OCI-LY7 (cell line): ENCODE measurements around the gene SLC19A1. TPM values are rescaled to one million over a fixed set of nuclear protein-coding genes. Genes with fewer than 3 reads are reported as not detected.

Source experiments
- BruUV-seq: library from RNA; stranded (reverse); fragments of 400-500 nt; replicated peaks from 2 replicates; lab custom pipeline; 2021; lab: Mats Ljungman, UMichigan
- CTCF ChIA-PET: fragments of 300-600 bp; sonication (Branson Sonifier 250); formaldehyde crosslinking; loops from one replicate; lab custom pipeline; 2022; ENCODE audit warnings: antibody characterized with exemption; ENCODE audit not compliant: unreplicated experiment; lab: Charles Lee
- POLR2A ChIA-PET: fragments of 300-600 bp; sonication (Branson Sonifier 250); formaldehyde crosslinking; loops from one replicate; lab custom pipeline; 2022; ENCODE audit warnings: antibody characterized with exemption; lab: Charles Lee
- DNase-seq: peaks from one replicate; pipeline ENCODE4 v3.0.0-alpha.2; 2015; ENCODE audit warnings: low spot score
- H2AFZ ChIP-seq: fragments of 200-600 bp; sonication (generic), shearing (Covaris generic); 2 replicates; pipeline ENCODE4 v1.6.1; 2014; ENCODE audit warnings: mild to moderate bottlenecking, antibody characterized with exemption, low read length, moderate library complexity
- H3K27ac ChIP-seq: fragments of 200-600 bp; sonication (generic); 2 replicates; pipeline ENCODE4 v1.5.1; 2014; ENCODE audit warnings: mixed run types, low read depth, mild to moderate bottlenecking, moderate library complexity, low read length, inconsistent platforms; ENCODE audit not compliant: poor library complexity, severe bottlenecking
- H3K36me3 ChIP-seq: fragments of 200-600 bp; sonication (generic); 2 replicates; pipeline ENCODE4 v1.6.1; 2014; ENCODE audit warnings: mild to moderate bottlenecking, antibody characterized with exemption, low read length, moderate library complexity, mixed read lengths; ENCODE audit not compliant: insufficient read depth
- H3K4me1 ChIP-seq: fragments of 200-600 bp; sonication (generic); 2 replicates; pipeline ENCODE4 v1.5.1; 2014; ENCODE audit warnings: mild to moderate bottlenecking, low read length; ENCODE audit not compliant: insufficient read depth, poor library complexity, severe bottlenecking
- H3K4me2 ChIP-seq: fragments of 200-600 bp; sonication (generic); 2 replicates; pipeline ENCODE4 v1.6.1; 2014; ENCODE audit warnings: mild to moderate bottlenecking, low read length
- H3K4me3 ChIP-seq: fragments of 200-600 bp; sonication (generic); 2 replicates; pipeline ENCODE4 v1.5.1; 2014; ENCODE audit warnings: mild to moderate bottlenecking, low read depth, low read length; ENCODE audit not compliant: poor library complexity, severe bottlenecking
- H3K79me2 ChIP-seq: fragments of 200-600 bp; sonication (generic); 2 replicates; pipeline ENCODE4 v1.6.1; 2016; ENCODE audit warnings: low read depth, mild to moderate bottlenecking, low read length, moderate library complexity, mixed read lengths; ENCODE audit not compliant: insufficient read depth
- H3K9me2 ChIP-seq: fragments of 200-600 bp; sonication (generic); 2 replicates; pipeline ENCODE4 v1.6.1; 2016; ENCODE audit warnings: mild to moderate bottlenecking, low read length, mixed read lengths; ENCODE audit not compliant: insufficient read depth
- H3K9me3 ChIP-seq: fragments of 200-600 bp; sonication (generic); 2 replicates; pipeline ENCODE4 v1.6.1; 2014; ENCODE audit warnings: mild to moderate bottlenecking, mixed run types, low read length, mixed read lengths
- H4K20me1 ChIP-seq: fragments of 200-600 bp; sonication (generic); 2 replicates; pipeline ENCODE4 v1.6.1; 2014; ENCODE audit warnings: mild to moderate bottlenecking, antibody characterized with exemption, low read length, moderate library complexity, mixed read lengths; ENCODE audit not compliant: insufficient read depth
- CTCF ChIP-seq: fragments of 200-600 bp; sonication (generic); conservative IDR thresholded peaks from 2 replicates; pipeline ENCODE4 v1.5.1; 2014; ENCODE audit warnings: mild to moderate bottlenecking, antibody characterized with exemption, low read length, moderate library complexity, mixed read lengths
- EZH2phosphoT487 ChIP-seq: fragments of 200-600 bp; sonication (generic); IDR thresholded peaks from 2 replicates; pipeline ENCODE4 v1.6.1; 2018; ENCODE audit warnings: low read depth, borderline replicate concordance, mild to moderate bottlenecking, mixed run types, antibody characterized with exemption, low read length, moderate library complexity, mixed read lengths
- intact Hi-C: fragments of 100-400 bp; cut with micrococcal nuclease; formaldehyde crosslinking; loops from one replicate; pipeline ENCODE4 v1.10.0; 2022; ENCODE audit not compliant: unreplicated experiment
- total RNA-seq, 2 experiments: library from RNA; depleted of rRNA in 1 of 2; stranded (reverse); fragments of >200 nt in 1 of 2; shearing (Covaris generic) in 1 of 2; gene quantifications; 2 replicates each; pipeline ENCODE4 v1.2.3, GENCODE V29; 2014 to 2022

SLC19A1 gene
- total RNA-seq, 2 experiments from 2014 or later = 17.9 to 41.2 TPM

GRCh38 chr21:45556645-45557615 is 14.7 kb upstream of the SLC19A1 start:
- no peaks in the 10 kb centered on the region for H3K9me3 ChIP-seq
- H4K20me1 ChIP-seq = no peaks in the 10 kb centered on the region
- H3K9me2 ChIP-seq = no peaks in the 10 kb centered on the region
- H3K27ac ChIP-seq = no peak overlapping the region
- peaks cover 11% of the 10 kb centered on the region for H3K4me1 ChIP-seq
- DNase-seq = no peak
- TF ChIP-seq CTCF = no peak
- no peak for TF ChIP-seq EZH2phosphoT487
- no TSS peak for BruUV-seq
- H3K36me3 ChIP-seq = no peaks in the 10 kb centered on the region
- no peak overlapping the region for H3K4me3 ChIP-seq
- CTCF ChIA-PET = interaction anchor here (1.3 kb wide), 1 partner anchor 39 kb away, joined by 4 read pairs; no protein-coding TSS in a partner anchor
- H2AFZ ChIP-seq = no peak overlapping the region
- H3K4me2 ChIP-seq = no peak overlapping the region
- H3K79me2 ChIP-seq = no peaks in the 10 kb centered on the region
- POLR2A ChIA-PET = no interaction called here
- intact Hi-C loops = loop anchor here (1.0 to 5.0 kb wide), 3 partner anchors 39 to 263 kb away; partner anchors contain the start of gene PCBP3

GRCh38 chr21:45556302-45556644 is 14.0 kb upstream of the SLC19A1 start:
- Histone ChIP-seq H3K79me2 (no peaks in the 10 kb centered on the region), H3K4me2 (no peak overlapping the region), H3K4me3 (no peak overlapping the region), H2AFZ (no peak overlapping the region), H3K36me3 (no peaks in the 10 kb centered on the region), H4K20me1 (no peaks in the 10 kb centered on the region), H3K4me1 (peaks cover 14% of the 10 kb centered on the region), H3K9me2 (no peaks in the 10 kb centered on the region), H3K9me3 (no peaks in the 10 kb centered on the region), H3K27ac (no peak overlapping the region)
- DNase-seq = no peak
- ChIA-PET POLR2A (no interaction called here), CTCF (interaction anchor here (1.3 kb wide), 1 partner anchor 40 kb away, joined by 4 read pairs; no protein-coding TSS in a partner anchor)
- BruUV-seq = no TSS peak
- TF ChIP-seq EZH2phosphoT487 = no peak
- TF ChIP-seq CTCF = peak; percentile 30; the same call in 1 of the 2 replicates
- intact Hi-C loops = loop anchor here (1.0 to 5.0 kb wide), 3 partner anchors 40 to 264 kb away; partner anchors contain the start of gene PCBP3
